ENCODE results near the gene KCNQ5.

- TF ChIP-seq CTCF (IDR thresholded peaks at IDR 0.05 in 2 of 3, conservative IDR thresholded peaks at IDR 0.05 in 1 of 3; ENCODE audit: borderline replicate concordance in 1 of 3, insufficient read depth in 1 of 3, low read depth in 2 of 3, low read length in 2 of 3) (no peak), SIN3A (IDR thresholded peaks at IDR 0.05; ENCODE audit: low read depth) (no peak), REST (IDR thresholded peaks at IDR 0.05; ENCODE audit: low read depth) (no peak), JUND (IDR thresholded peaks at IDR 0.05) (no peak), RAD21 (IDR thresholded peaks at IDR 0.05; ENCODE audit: low read depth) (no peak), ZFX (IDR thresholded peaks at IDR 0.05) (no peak), ELF1 (IDR thresholded peaks at IDR 0.05; ENCODE audit: borderline replicate concordance, low read depth) (no peak), POLR2A (IDR thresholded peaks at IDR 0.05; ENCODE audit: borderline replicate concordance, extremely low read depth, insufficient read depth, insufficient read length) (no peak), EGR1 (IDR thresholded peaks at IDR 0.05; ENCODE audit: low read depth) (no peak), EZH2phosphoT487 (IDR thresholded peaks at IDR 0.05; ENCODE audit: borderline replicate concordance) (no peak), POLR2AphosphoS5 (IDR thresholded peaks at IDR 0.05; ENCODE audit: low read depth, low read length) (no peak), SP1 (IDR thresholded peaks at IDR 0.05; ENCODE audit: low read depth) (no peak)
These were observed 605.9 kb downstream of the KCNQ5 start for GRCh38 chr6:73227606-73228255.

Measured in HCT116 (cell line).